K562 treated with DMSO at 1 percent for 12 hours (cell line): ENCODE data around the gene CNBP. TPM values are rescaled to one million over a fixed set of nuclear protein-coding genes. Genes with fewer than 3 reads are reported as not detected.

ENCODE experiments used
- total RNA-seq: library from RNA; unstranded; fragments of 300-600 nt; gene quantifications from 2 replicates; pipeline ENCODE4 v1.2.3, GENCODE V29; 2022; ENCODE audit not compliant: insufficient read depth

Gene CNBP
- total RNA-seq: 197 and 286 TPM in 2 replicates

DNA sequence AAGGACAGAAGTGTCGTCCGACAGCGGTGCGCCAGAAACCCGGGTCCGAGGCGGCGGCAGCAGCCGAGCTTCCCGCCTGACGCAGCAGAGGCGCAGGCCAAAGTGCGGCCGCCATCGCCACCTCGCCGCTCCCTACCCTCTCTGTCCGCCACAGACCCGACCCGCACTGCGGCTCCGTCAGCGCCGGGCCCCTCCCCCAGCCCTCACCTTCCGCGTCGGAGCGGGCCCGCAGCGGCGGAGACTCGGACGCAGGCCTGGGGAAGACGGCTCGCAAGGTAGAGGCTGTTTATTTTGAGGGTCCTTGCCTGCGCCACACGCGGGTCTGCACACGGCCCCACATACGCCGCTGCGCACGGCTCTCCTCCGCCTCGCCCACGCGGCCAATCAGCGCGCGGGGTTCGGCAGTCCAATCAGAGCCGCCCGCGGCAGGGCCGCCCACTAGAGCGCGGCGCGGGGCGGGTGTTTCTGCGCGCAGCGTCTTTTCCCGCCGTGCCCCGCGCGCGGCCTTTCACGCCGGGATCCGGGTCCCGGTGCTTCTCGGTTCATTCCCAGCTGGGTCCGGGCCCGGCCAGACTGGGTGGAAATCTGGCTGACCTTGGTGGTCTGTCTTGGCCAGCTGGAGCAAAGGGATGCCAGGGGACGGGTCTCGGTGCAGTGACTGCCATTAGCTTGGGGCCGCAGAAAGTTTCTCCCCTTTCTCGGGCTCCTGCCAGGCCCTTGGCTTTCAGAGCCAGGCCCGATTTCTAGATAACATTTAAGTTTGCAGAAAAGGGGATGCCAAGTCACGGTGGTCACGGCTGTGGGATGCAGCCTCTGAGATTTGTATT, at the start of gene CNBP:
TSS of gene CNBP (minus strand) at position 328 of the 827 bp plus-strand sequence. CDS start 12,139 bp downstream, outside the sequence.

DNA sequence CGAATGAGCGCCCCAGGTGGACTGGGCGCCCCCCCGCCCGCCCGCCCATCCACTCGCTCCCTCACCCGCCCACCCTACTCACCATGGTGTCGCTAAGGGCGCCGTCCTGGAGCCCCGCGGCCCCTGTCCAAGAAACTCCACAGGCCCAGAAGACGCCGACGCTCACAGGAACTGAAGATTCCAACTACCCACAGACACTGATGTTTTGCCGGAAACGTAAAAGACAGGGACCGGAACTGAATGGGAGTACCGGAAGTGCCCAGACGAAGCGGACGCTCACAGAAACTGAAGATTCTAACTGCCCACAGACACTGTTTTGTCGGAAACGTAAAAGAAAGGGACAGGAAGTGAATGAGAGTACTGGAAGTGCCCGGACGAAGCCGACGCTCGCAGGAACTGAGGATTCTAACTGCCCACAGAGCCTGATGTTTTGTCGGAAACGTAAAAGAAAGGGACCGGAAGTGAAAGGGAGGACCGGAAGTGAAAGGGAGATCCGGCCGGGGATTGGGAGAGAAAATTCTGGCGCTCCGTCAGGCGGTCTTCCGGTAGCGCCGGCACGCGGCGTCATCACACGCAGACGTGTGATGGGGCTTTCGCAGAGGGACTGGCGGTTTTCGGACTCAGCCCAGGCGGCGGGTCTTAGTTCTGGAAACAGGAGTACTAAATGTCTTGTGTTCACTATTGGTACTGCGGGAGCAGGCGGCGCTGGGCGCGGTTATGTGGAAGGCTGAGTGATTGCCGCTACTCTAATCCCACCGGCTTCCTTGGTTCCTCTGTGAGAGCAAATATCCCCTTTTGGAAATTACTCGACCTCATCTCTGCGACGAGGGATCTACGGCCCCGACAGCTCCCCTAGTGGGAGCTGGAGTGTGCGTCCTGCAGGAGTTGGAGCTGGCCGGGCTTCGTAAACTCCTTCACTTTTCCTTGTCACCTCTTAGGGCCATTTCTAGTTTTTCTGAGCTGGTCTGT, 22.5 kb downstream of the CNBP start, which contains the start of gene ISY1:
TSS of gene ISY1 (minus strand) at position 173 of the 969 bp plus-strand sequence. CDS start at position 85, 88 bp downstream.

DNA sequence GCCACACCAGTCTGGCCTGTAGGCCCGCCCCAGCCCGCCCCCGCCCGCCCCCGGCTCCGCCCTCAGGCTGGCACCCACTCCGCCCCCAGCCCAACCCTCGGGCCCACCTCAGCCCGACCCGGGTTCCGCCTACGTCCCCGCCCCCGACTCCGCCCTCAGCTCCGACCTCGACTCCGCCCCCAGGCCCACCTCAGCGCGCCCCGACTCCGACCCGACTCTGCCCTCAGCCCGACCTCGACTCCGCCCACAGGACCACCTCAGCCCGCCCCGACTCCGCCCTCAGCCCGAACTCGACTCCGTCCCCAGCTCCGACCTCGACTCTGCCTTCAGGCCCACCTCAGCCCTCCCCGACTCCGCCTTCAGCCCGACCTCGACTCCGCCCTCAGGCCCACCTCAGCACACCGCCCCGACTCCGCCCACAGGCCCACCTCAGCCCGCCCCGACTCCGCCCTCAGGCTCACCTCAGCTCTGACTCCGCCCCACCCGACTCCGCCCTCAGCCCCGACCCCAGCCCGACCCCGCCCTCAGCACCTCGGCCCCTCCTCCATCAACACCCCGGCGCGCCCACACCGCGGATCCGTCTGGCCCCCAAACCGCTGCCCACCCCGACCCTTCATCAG, 61.8 kb downstream of the CNBP start, which contains the start of gene RAB43:
TSS of gene RAB43 (minus strand) at position 13 of the 620 bp plus-strand sequence. CDS start 315 bp downstream, outside the sequence.

Other genes starting within 250 kb of the CNBP start
- 0.56 and 0.58 TPM in 2 replicates for gene CFAP92, start 189.8 kb downstream of the CNBP start, total RNA-seq
- not detected in 2 replicates for gene EFCC1, start 182.6 kb downstream of the CNBP start, total RNA-seq
- gene GP9, start 123.1 kb downstream of the CNBP start, total RNA-seq: not detected in 2 replicates
- gene RAB43, start 62.1 kb downstream of the CNBP start, total RNA-seq: 7.4 and 11.7 TPM in 2 replicates
- gene ISY1, start 22.8 kb downstream of the CNBP start, total RNA-seq: 24.7 and 32.5 TPM in 2 replicates
- 104 and 125 TPM in 2 replicates for gene COPG1, start 65.7 kb upstream of the CNBP start, total RNA-seq
- 35.7 and 51.4 TPM in 2 replicates for gene HMCES, start 95.0 kb upstream of the CNBP start, total RNA-seq
- 0.24 and 0.58 TPM in 2 replicates for gene EFCAB12, start 244.7 kb upstream of the CNBP start, total RNA-seq